HG03520 (cell line): ENCODE measurements around the gene UNC79.

Experiments
- ATAC-seq: cut with Tn5 transposase; IDR thresholded peaks from one replicate; pipeline ENCODE4 v1.9.1; 2021; ENCODE audit warnings: mild to moderate bottlenecking, moderate library complexity; ENCODE audit not compliant: unreplicated experiment

UNC79 gene

GRCh38 chr14:93745603-93746273 lies 315.0 kb downstream of the UNC79 start:
- no peak for ATAC-seq

- no peak for ATAC-seq
Observed at GRCh38 chr14:93747102-93747501, 316.4 kb downstream of the UNC79 start.

- no peak for ATAC-seq
Observed at GRCh38 chr14:93747560-93747959, 316.8 kb downstream of the UNC79 start.

- ATAC-seq, result no peak
Observed at GRCh38 chr14:93748208-93749075, 317.7 kb downstream of the UNC79 start.

GRCh38 chr14:93749076-93749420 lies 318.3 kb downstream of the UNC79 start:
- no peak for ATAC-seq

- ATAC-seq, result no peak
Observed at GRCh38 chr14:93751946-93752655, 321.4 kb downstream of the UNC79 start.

- ATAC-seq, result no peak
Observed at GRCh38 chr14:93752980-93753561, 322.3 kb downstream of the UNC79 start.

GRCh38 chr14:93753647-93754046 lies 322.9 kb downstream of the UNC79 start:
- ATAC-seq, result no peak

- ATAC-seq, result no peak
Observed at GRCh38 chr14:93757206-93757605, 326.5 kb downstream of the UNC79 start.
